ENCODE measurements around the gene SCT.

The SCT gene

GRCh38 chr11:581342-581741, 45.6 kb downstream of the SCT start:
- no peak for DNase-seq

DNA sequence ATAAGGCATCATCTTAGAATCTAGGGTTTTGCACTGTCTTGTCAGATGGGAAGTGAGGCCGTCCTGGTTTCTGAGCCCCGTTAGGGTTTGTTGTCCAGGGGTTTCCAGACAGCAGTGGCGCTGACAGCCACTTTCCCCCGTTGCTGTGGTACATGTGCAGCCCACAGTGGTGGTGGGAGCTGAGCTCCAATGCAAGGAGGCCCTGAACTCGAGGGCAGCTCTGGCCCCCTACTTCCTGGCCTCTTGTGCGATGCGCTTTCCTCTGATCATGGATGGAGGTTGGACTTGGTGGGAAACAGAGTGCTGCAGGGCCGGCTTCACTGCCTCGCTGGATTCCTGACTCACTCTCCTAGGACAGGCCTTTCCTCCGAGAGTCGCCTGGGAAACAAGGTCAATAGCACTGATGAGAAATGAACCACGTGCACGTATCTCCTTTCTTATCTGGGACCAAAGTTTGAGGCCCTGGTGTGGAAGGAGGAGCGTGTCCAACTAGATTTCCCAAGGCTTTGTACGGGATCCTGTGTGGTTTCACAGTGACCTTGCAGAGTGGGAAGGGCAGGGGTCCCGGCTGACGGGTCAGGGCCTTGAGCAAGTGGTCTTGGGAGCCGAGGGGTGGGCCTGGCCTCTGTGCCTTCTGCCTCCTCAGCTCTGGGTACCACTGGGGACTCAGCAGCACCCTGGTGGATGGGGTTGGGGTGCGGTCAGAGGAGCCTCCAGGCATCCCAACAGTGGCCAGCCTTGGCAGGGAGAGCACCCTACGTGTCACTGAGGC, 47.0 kb downstream of the SCT start:
- DNase-seq = no peak

- DNase-seq = no peak
These were observed 48.5 kb downstream of the SCT start for GRCh38 chr11:578276-579035.

DNA sequence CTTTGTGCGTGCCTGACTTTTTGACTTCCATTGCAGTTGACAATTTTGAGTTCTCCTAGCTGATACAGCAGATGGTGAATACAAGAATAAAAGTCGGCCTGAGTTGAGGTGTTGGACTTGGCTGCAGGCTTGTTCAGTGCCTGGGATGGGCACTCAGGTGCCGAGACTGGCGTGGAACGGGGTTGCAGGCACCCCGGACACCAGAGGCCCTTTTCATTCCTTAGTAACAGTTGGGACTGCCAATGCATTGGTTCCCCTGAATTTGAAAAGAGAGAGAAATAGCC, 49.4 kb downstream of the SCT start:
- no peak for DNase-seq

- no peak for DNase-seq
These were observed 50.0 kb downstream of the SCT start for GRCh38 chr11:576811-577610.
